Esophagus (tissue), 2 donors: ENCODE results near the gene ILF2. TPM values are rescaled to one million over a fixed set of nuclear protein-coding genes. Genes with fewer than 3 reads are reported as not detected.

Source experiments
- H3K27ac ChIP-seq, 2 donors: one replicate each; pipeline ENCODE4 v1.5.1; 2013; ENCODE audit warnings: low read depth in 2 of 2, mild to moderate bottlenecking in 2 of 2, inconsistent platforms in 1 of 2, low read length in 1 of 2, moderate library complexity in 1 of 2
- H3K27me3 ChIP-seq, 2 donors: one replicate each; pipeline ENCODE4 v1.6.1; 2013; ENCODE audit warnings: low read length in 2 of 2, control low read depth in 1 of 2, mild to moderate bottlenecking in 1 of 2; ENCODE audit not compliant: insufficient read depth in 2 of 2, control insufficient read depth in 1 of 2
- H3K36me3 ChIP-seq, 2 donors: one replicate each; pipeline ENCODE4 v1.6.1; 2013; ENCODE audit warnings: low read length in 1 of 2; ENCODE audit not compliant: control insufficient read depth in 2 of 2, insufficient read depth in 2 of 2
- H3K4me1 ChIP-seq, 2 donors: one replicate each; pipeline ENCODE4 v1.6.1; 2013; ENCODE audit warnings: low read length in 1 of 2; ENCODE audit not compliant: control insufficient read depth in 2 of 2, insufficient read depth in 2 of 2
- H3K4me3 ChIP-seq, 2 donors: one replicate each; pipeline ENCODE4 v1.5.1; 2013; ENCODE audit warnings: low read length in 2 of 2, mild to moderate bottlenecking in 2 of 2, low read depth in 1 of 2, moderate library complexity in 1 of 2
- H3K9me3 ChIP-seq, 2 donors: one replicate each; pipeline ENCODE4 v1.6.1; 2013; ENCODE audit warnings: mild to moderate bottlenecking in 2 of 2, low read depth in 1 of 2, low read length in 1 of 2, moderate library complexity in 1 of 2; ENCODE audit not compliant: control insufficient read depth in 2 of 2, insufficient read depth in 1 of 2
- WGBS, 2 donors: extraction: QIAGEN DNeasy Blood & Tissue Kit; methylation state at CpG; one replicate each; pipeline ENCODE4 v1.1.7; 2013; 5-methylcytosine and 5-hydroxymethylcytosine counted together
- polyA plus RNA-seq, 2 donors: library from polyadenylated mRNA; stranded (reverse); fragments of 200-250 nt; gene quantifications; one replicate each; pipeline ENCODE4 v1.2.3, GENCODE V29; 2013
- donor health status: healthy with polysubstance abuse.
- donor health status: Bipolar disorder and iron deficiency.

ILF2 gene
- polyA plus RNA-seq, 2 donors: 22.5 to 99.9 TPM

DNA sequence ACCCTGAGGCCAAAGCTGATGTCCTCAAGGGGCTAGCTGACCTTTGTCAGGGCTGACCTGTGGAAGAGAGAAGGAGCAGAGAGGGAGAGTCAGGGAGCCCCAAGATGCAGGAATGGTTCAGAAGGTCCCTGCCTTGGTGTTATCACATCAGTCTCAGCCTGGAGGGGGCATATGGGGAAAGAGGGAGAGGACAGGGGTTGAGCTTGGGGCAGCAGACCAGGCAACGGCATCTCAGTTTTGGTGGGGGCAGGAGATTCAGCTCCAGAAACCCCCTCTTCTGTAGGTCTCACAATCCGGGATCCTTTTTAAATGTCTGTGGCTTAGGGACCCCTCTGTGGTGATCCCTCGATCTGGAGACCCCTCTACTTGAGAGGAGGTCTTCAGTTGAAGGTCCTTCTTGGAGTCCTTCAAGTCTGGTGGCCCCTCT, 44.3 kb downstream of the ILF2 start:
- H3K4me1 ChIP-seq: peaks cover 0 to 7% of the 10 kb centered on the region in 2 donors
- no peaks in the 10 kb centered on the region for H3K27me3 ChIP-seq
- no peaks in the 10 kb centered on the region for H3K36me3 ChIP-seq
- peak overlapping the region; percentile 41 to 65 for H3K4me3 ChIP-seq
- 46 to 81% methylated on average over 3 of the region's 3 CpGs for WGBS, 2 donors
- H3K9me3 ChIP-seq: no peaks in the 10 kb centered on the region
- peak overlapping the region; percentile 88 to 92 for H3K27ac ChIP-seq

- no peak overlapping the region for H3K27ac ChIP-seq
- WGBS, 2 donors: 88 to 95% methylated on average over 10 of the region's 10 CpGs
- peaks cover 0 to 7% of the 10 kb centered on the region in 2 donors for H3K4me1 ChIP-seq
- no peaks in the 10 kb centered on the region for H3K27me3 ChIP-seq
- H3K4me3 ChIP-seq: no peak overlapping the region
- H3K36me3 ChIP-seq: no peaks in the 10 kb centered on the region
- H3K9me3 ChIP-seq: no peaks in the 10 kb centered on the region
Measured at GRCh38 chr1:153624965-153625611, 45.7 kb downstream of the ILF2 start.

DNA sequence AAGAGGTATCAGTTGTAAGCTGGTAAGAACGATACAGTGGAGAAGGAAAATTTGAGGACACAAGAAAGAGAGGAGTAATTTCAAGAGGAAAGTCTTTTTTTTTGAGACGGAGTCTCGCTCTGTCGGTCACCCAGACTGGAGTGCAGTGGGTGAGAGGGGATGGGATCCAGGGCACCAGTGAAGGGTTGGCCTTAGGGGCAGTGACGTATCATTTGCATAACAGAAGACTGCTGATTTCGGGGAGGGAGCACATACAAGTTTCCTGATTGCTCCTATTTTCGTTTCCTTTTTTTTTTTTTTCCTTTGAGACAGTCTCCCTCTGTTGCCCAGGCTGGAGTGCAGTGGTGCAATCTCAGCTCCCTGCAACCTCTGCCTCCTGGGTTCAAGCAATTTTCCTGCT, 47.7 kb downstream of the ILF2 start:
- no peaks in the 10 kb centered on the region for H3K27me3 ChIP-seq
- 83 to 86% methylated on average over 6 to 7 of the region's 7 CpGs for WGBS, 2 donors
- no peaks in the 10 kb centered on the region for H3K36me3 ChIP-seq
- no peak overlapping the region for H3K27ac ChIP-seq
- no peak overlapping the region for H3K4me3 ChIP-seq
- H3K4me1 ChIP-seq: peaks cover 0 to 7% of the 10 kb centered on the region in 2 donors
- no peaks in the 10 kb centered on the region for H3K9me3 ChIP-seq

- Histone ChIP-seq H3K4me3 (no peak overlapping the region), H3K27ac (peak overlapping the region; percentile 96 to 98), H3K36me3 (no peaks in the 10 kb centered on the region), H3K4me1 (peaks cover 2 to 13% of the 10 kb centered on the region in 2 donors), H3K27me3 (no peaks in the 10 kb centered on the region), H3K9me3 (no peaks in the 10 kb centered on the region)
- WGBS, 2 donors: 96 to 100% methylated on average over 6 of the region's 6 CpGs
Measured at GRCh38 chr1:153619171-153619570, 51.6 kb downstream of the ILF2 start.

DNA sequence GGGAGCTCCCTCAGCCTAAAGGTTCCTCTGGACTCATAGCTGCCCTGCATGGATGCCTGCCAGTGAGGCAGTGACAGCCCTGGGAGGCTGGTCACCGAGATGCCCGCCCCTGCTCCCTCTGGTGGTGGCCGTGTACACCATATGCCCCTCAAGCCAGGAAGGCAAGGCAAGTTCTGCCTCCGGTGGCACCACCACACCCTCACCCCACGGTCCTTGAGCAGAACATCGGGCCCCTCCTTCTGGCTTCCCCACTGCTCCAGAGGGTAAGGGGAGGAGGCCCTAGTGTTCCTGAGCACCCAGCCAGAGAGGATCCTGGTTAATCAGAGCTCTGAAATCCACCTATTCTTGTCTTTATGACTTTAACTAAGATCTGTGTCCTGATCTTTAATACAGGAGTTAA, 53.1 kb downstream of the ILF2 start:
- H3K9me3 ChIP-seq: no peaks in the 10 kb centered on the region
- no peaks in the 10 kb centered on the region for H3K36me3 ChIP-seq
- H3K4me1 ChIP-seq: peaks cover 2 to 13% of the 10 kb centered on the region in 2 donors
- 24 to 45% methylated on average over 6 of the region's 6 CpGs for WGBS, 2 donors
- peak overlapping the region; percentile 96 to 98 for H3K27ac ChIP-seq
- H3K4me3 ChIP-seq: no peak overlapping the region
- no peaks in the 10 kb centered on the region for H3K27me3 ChIP-seq

DNA sequence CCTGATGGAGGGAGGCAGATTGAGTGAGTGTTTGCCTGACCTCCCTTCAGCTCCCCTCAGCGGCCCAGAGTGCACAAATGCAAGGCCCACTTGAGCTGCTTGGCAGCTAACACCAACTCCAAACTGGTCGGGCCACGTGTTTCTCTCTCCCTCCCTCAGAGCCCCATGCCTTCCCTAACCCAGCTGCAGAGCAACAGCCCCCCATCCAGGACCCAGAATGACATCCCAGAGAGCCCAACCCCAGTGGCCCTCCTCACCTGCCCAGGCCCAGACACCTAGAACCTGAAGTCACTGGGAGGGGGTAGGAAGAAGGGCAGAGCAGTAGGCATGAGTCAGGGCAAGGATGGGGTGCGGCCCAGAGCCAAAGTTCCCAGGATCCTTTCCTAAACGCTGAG, 53.9 kb downstream of the ILF2 start:
- Histone ChIP-seq H3K4me1 (peaks cover 2 to 13% of the 10 kb centered on the region in 2 donors), H3K36me3 (no peaks in the 10 kb centered on the region), H3K27me3 (no peaks in the 10 kb centered on the region), H3K9me3 (no peaks in the 10 kb centered on the region), H3K27ac (peak overlapping the region; percentile 96 to 98), H3K4me3 (peak overlapping the region in 1 of 2 donors; percentile 36)
- WGBS, 2 donors: 43 to 52% methylated on average over 5 of the region's 5 CpGs

GRCh38 chr1:153616144-153616916, 54.5 kb downstream of the ILF2 start, which contains the start of gene S100A14:
Gene S100A14, minus strand, starts transcription at chr1:153616325. Its CDS starts 467 bp downstream, at chr1:153615858.
- Histone ChIP-seq H3K27me3 (no peaks in the 10 kb centered on the region), H3K4me3 (peak within 1 kb of the TSS; percentile 60 to 93), H3K36me3 (no peaks in the 10 kb centered on the region), H3K4me1 (peaks cover 2 to 13% of the 10 kb centered on the region in 2 donors), H3K9me3 (no peaks in the 10 kb centered on the region), H3K27ac (peak within 1 kb of the TSS; percentile 96 to 98)
- 26 to 44% methylated on average over 7 to 10 of the region's 10 CpGs for WGBS, 2 donors

- Histone ChIP-seq H3K27me3 (no peaks in the 10 kb centered on the region), H3K9me3 (no peaks in the 10 kb centered on the region), H3K4me1 (peaks cover 2 to 15% of the 10 kb centered on the region in 2 donors), H3K36me3 (no peaks in the 10 kb centered on the region), H3K27ac (peak overlapping the region; percentile 96 to 98), H3K4me3 (peak overlapping the region; percentile 60 to 93)
- 53 to 67% methylated on average over 2 of the region's 2 CpGs for WGBS, 2 donors
Measured at GRCh38 chr1:153615406-153615805, 55.4 kb downstream of the ILF2 start.

DNA sequence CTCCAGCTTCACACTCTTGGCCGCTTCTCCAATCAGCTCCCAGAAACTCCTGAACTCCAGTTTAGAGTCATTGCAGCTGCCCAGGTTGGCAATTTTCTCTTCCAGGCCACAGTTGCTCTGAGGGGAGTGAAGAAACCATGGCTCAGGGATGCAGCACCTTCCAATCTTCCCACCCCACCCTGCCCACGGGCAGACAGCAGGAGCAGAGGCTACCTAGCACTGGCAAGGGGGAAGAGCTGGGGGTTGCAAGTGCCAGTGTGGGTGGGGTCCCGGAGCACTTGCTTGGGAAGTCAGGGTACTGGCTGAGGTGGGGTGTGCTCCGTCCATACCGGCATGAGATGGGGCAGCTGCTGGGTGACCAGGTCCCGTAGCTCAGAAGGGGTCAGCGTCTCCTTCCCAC, 55.9 kb downstream of the ILF2 start:
- Histone ChIP-seq H3K4me1 (peaks cover 2 to 18% of the 10 kb centered on the region in 2 donors), H3K4me3 (peak overlapping the region; percentile 60 to 93), H3K27ac (peak overlapping the region; percentile 96 to 98), H3K27me3 (no peaks in the 10 kb centered on the region), H3K36me3 (no peaks in the 10 kb centered on the region), H3K9me3 (no peaks in the 10 kb centered on the region)
- WGBS, 2 donors: 63 to 77% methylated on average over 7 of the region's 7 CpGs
